ENCODE measurements around the gene ARHGDIA. TPM values are rescaled to one million over a fixed set of nuclear protein-coding genes. Genes with fewer than 3 reads are reported as not detected.
A peak's percentile ranks its signal among the peaks of the same experiment; 100 is the strongest.

Gene ARHGDIA
- total RNA-seq, 1 experiment from 2014 or later = 667 TPM

- no peaks in the 10 kb centered on the region for H3K27me3 ChIP-seq (replicated peaks; ENCODE audit: insufficient read depth, low read depth, low read length, poor library complexity)
- intact Hi-C loops (cut with micrococcal nuclease; ENCODE audit: unreplicated experiment) = no loop called here
Observed at GRCh38 chr17:81901167-81902022, 30.3 kb upstream of the ARHGDIA start.

GRCh38 chr17:81900181-81900820, 29.2 kb upstream of the ARHGDIA start:
- H3K4me1 ChIP-seq (ENCODE audit: insufficient read depth, low read length, poor library complexity, severe bottlenecking) = peaks cover 11% of the 10 kb centered on the region
- H3K36me3 ChIP-seq (ENCODE audit: insufficient read depth, low read length, poor library complexity, severe bottlenecking) = peaks cover 19% of the 10 kb centered on the region
- TF ChIP-seq EZH2 (IDR thresholded peaks at IDR 0.05; ENCODE audit: borderline replicate concordance, low read depth, low read length, poor library complexity, severe bottlenecking) (no peak), CTCF (conservative IDR thresholded peaks at IDR 0.05; ENCODE audit: low read depth, low read length) (no peak)
- intact Hi-C loops (cut with micrococcal nuclease; ENCODE audit: unreplicated experiment) = no loop called here
- no peaks in the 10 kb centered on the region for H3K9me3 ChIP-seq (ENCODE audit: low read depth, low read length, poor library complexity, severe bottlenecking)
- DNase-seq (ENCODE audit: low spot score) = no peak
- H3K4me3 ChIP-seq (ENCODE audit: low read depth, low read length, poor library complexity, severe bottlenecking) = no peak overlapping the region
- ChIA-PET CTCF (no interaction called here), POLR2A (ENCODE audit: low non-redundant PET) (no interaction called here)
- no peaks in the 10 kb centered on the region for H3K27me3 ChIP-seq (replicated peaks; ENCODE audit: insufficient read depth, low read depth, low read length, poor library complexity)
- no TSS peak for BruUV-seq (replicated peaks)
- no peak overlapping the region for H3K27ac ChIP-seq (ENCODE audit: low read depth, low read length, poor library complexity, severe bottlenecking)

More at GRCh38 chr17:81901167-81902022, 30.3 kb upstream of the ARHGDIA start:
- no peak for TF ChIP-seq CTCF (conservative IDR thresholded peaks at IDR 0.05; ENCODE audit: low read depth, low read length)
- TF ChIP-seq EZH2 (IDR thresholded peaks at IDR 0.05; ENCODE audit: borderline replicate concordance, low read depth, low read length, poor library complexity, severe bottlenecking) = no peak
- peaks cover 11% of the 10 kb centered on the region for H3K4me1 ChIP-seq (ENCODE audit: insufficient read depth, low read length, poor library complexity, severe bottlenecking)
- H3K9me3 ChIP-seq (ENCODE audit: low read depth, low read length, poor library complexity, severe bottlenecking) = no peaks in the 10 kb centered on the region
- peak overlapping the region; percentile 40 for H3K4me3 ChIP-seq (ENCODE audit: low read depth, low read length, poor library complexity, severe bottlenecking)
- H3K36me3 ChIP-seq (ENCODE audit: insufficient read depth, low read length, poor library complexity, severe bottlenecking) = peaks cover 20% of the 10 kb centered on the region
- ChIA-PET POLR2A (ENCODE audit: low non-redundant PET) (no interaction called here), CTCF (no interaction called here)
- DNase-seq (ENCODE audit: low spot score) = no peak
- peak overlapping the region; percentile 16 for H3K27ac ChIP-seq (ENCODE audit: low read depth, low read length, poor library complexity, severe bottlenecking)
- no TSS peak for BruUV-seq (replicated peaks)

GRCh38 chr17:81899514-81900166, 28.5 kb upstream of the ARHGDIA start:
- ChIA-PET CTCF (no interaction called here), POLR2A (ENCODE audit: low non-redundant PET) (no interaction called here)
- DNase-seq (ENCODE audit: low spot score) = no peak
- Histone ChIP-seq H3K4me3 (ENCODE audit: low read depth, low read length, poor library complexity, severe bottlenecking) (no peak overlapping the region), H3K9me3 (ENCODE audit: low read depth, low read length, poor library complexity, severe bottlenecking) (no peaks in the 10 kb centered on the region), H3K27ac (ENCODE audit: low read depth, low read length, poor library complexity, severe bottlenecking) (no peak overlapping the region), H3K4me1 (ENCODE audit: insufficient read depth, low read length, poor library complexity, severe bottlenecking) (peaks cover 11% of the 10 kb centered on the region), H3K36me3 (ENCODE audit: insufficient read depth, low read length, poor library complexity, severe bottlenecking) (peaks cover 23% of the 10 kb centered on the region), H3K27me3 (replicated peaks; ENCODE audit: insufficient read depth, low read depth, low read length, poor library complexity) (no peaks in the 10 kb centered on the region)
- BruUV-seq (replicated peaks) = no TSS peak
- intact Hi-C loops (cut with micrococcal nuclease; ENCODE audit: unreplicated experiment) = no loop called here
- TF ChIP-seq CTCF (conservative IDR thresholded peaks at IDR 0.05; ENCODE audit: low read depth, low read length) (no peak), EZH2 (IDR thresholded peaks at IDR 0.05; ENCODE audit: borderline replicate concordance, low read depth, low read length, poor library complexity, severe bottlenecking) (no peak)

All from A673 (cell line).